Smooth muscle cell (in vitro differentiated cells): Measurements from ENCODE around the gene TMEM214. TPM values are rescaled to one million over a fixed set of nuclear protein-coding genes. Genes with fewer than 3 reads are reported as not detected.

Experiments
- DNase-seq: peaks from one replicate; lab custom pipeline; 2025; ENCODE audit not compliant: unreplicated experiment; lab: John Stamatoyannopoulos, UW
- H2AFZ ChIP-seq: fragments of 200-600 bp; sonication (generic); 2 replicates; pipeline ENCODE4 v1.6.0; 2016; ENCODE audit warnings: antibody characterized with exemption, low read depth, mild to moderate bottlenecking
- H3F3A ChIP-seq: fragments of 200-600 bp; sonication (generic); 2 replicates; pipeline ENCODE4 v1.6.0; 2017; ENCODE audit warnings: antibody characterized with exemption, low read depth
- H3K27ac ChIP-seq: fragments of 200-600 bp; sonication (generic); 2 replicates; pipeline ENCODE4 v1.5.1; 2016; ENCODE audit warnings: low read depth, mild to moderate bottlenecking
- H3K27me3 ChIP-seq: fragments of 200-600 bp; sonication (generic); 2 replicates; pipeline ENCODE4 v1.6.1; 2016; ENCODE audit warnings: low read depth, mild to moderate bottlenecking
- H3K36me3 ChIP-seq: fragments of 200-600 bp; sonication (generic); 2 replicates; pipeline ENCODE4 v1.5.1; 2016; ENCODE audit warnings: low read depth
- H3K4me1 ChIP-seq: fragments of 200-600 bp; sonication (generic); 2 replicates; pipeline ENCODE4 v1.5.1; 2016; ENCODE audit warnings: low read depth
- H3K4me2 ChIP-seq: fragments of 200-600 bp; sonication (generic); 2 replicates; pipeline ENCODE4 v1.6.0; 2016; ENCODE audit warnings: mild to moderate bottlenecking
- H3K4me3 ChIP-seq: fragments of 200-600 bp; sonication (generic); 2 replicates; pipeline ENCODE4 v1.5.1; 2016; ENCODE audit warnings: mild to moderate bottlenecking
- H3K79me2 ChIP-seq: fragments of 200-600 bp; sonication (generic); 2 replicates; pipeline ENCODE4 v1.6.0; 2016; ENCODE audit warnings: low read depth, mild to moderate bottlenecking
- H3K9ac ChIP-seq: fragments of 200-600 bp; sonication (generic); 2 replicates; pipeline ENCODE4 v1.6.0; 2016; ENCODE audit warnings: low read depth
- H3K9me3 ChIP-seq: fragments of 200-600 bp; sonication (generic); replicated peaks from 2 replicates; pipeline ENCODE4 v1.5.1; 2016; ENCODE audit warnings: low read depth
- H4K20me1 ChIP-seq: fragments of 200-600 bp; sonication (generic); 2 replicates; pipeline ENCODE4 v1.6.0; 2016; ENCODE audit warnings: low read depth
- WGBS: methylation state at CpG from one replicate; pipeline ENCODE4 v1.1.7; 2016; ENCODE audit warnings: low lambda C conversion rate; 5-methylcytosine and 5-hydroxymethylcytosine counted together
- polyA plus RNA-seq: library from polyadenylated mRNA; unstranded; fragments of >200 nt; fragmentation: Nextera tagmentation; extraction: Ambion mirVana; gene quantifications from 2 replicates; pipeline ENCODE4 v1.2.1, GENCODE V29; 2016
- total RNA-seq: library from RNA; depleted of rRNA; stranded (reverse); fragments of >200 nt; gene quantifications from 2 replicates; pipeline ENCODE4 v1.2.3, GENCODE V29; 2014
- TF ChIP-seq, protein P1 (sequence below): fragments of 200-600 bp; sonication (generic); IDR thresholded peaks from 2 replicates; pipeline ENCODE4 v1.5.1; 2017; ENCODE audit warnings: borderline replicate concordance, mild to moderate bottlenecking, antibody characterized with exemption; ENCODE audit not compliant: insufficient read depth, poor library complexity, severe bottlenecking

TMEM214 gene
- total and polyA plus RNA-seq, 2 experiments from 2014 or later = 79.6 to 99.7 TPM

DNA sequence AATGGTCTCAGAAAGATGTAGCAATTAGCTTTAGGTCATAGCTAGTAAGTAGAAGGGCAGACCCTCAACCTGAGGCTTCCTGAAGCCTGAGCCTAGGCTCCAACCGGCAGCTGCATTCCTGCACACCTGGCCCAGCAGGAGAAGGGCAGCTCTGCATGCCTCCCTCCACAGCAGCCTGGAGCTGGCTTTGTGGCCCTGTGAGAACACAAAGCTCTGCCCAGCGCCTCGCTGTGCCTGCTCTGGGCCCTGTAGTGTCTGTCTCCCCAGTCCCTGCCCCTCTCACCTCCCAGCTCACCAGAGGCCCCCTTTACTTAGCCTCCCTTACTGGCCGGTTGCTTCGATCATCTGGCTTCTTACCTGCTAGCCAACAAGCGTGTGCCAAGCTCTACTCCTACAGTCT lies 6.7 kb downstream of the TMEM214 start:
- no peak overlapping the region for H3K27ac ChIP-seq

DNA sequence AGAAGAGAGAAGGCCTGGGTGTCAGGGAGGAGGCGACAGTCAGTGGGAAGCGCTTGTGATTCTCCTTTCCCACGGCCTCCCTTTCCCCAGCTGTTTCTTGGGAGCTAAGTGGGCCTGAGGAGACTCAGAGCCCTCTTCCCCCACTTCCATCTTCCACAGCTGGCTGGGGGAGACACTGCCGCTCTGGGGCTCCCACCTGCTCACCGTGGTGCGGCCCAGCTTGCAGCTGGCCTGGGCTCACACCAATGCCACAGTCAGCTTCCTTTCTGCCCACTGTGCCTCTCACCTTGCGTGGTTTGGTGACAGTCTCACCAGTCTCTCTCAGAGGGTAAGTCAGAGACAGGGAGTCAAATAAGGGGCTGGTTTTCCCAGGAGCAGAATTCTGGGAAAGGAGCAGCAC lies 7.1 kb downstream of the TMEM214 start:
- H3K27me3 ChIP-seq = no peaks in the 10 kb centered on the region
- H3K79me2 ChIP-seq = peaks cover 14% of the 10 kb centered on the region
- peaks cover 65% of the 10 kb centered on the region for H4K20me1 ChIP-seq
- H3K4me2 ChIP-seq = no peak overlapping the region
- DNase-seq = no peak
- peaks cover 8% of the 10 kb centered on the region for H3K36me3 ChIP-seq
- H3K27ac ChIP-seq = no peak overlapping the region
- peaks cover 37% of the 10 kb centered on the region for H3F3A ChIP-seq
- H3K4me1 ChIP-seq = no peaks in the 10 kb centered on the region
- 96% methylated on average over 7 of the region's 7 CpGs for WGBS
- no peak overlapping the region for H3K9ac ChIP-seq
- H3K4me3 ChIP-seq = no peak overlapping the region
- TF ChIP-seq, protein P1, sequence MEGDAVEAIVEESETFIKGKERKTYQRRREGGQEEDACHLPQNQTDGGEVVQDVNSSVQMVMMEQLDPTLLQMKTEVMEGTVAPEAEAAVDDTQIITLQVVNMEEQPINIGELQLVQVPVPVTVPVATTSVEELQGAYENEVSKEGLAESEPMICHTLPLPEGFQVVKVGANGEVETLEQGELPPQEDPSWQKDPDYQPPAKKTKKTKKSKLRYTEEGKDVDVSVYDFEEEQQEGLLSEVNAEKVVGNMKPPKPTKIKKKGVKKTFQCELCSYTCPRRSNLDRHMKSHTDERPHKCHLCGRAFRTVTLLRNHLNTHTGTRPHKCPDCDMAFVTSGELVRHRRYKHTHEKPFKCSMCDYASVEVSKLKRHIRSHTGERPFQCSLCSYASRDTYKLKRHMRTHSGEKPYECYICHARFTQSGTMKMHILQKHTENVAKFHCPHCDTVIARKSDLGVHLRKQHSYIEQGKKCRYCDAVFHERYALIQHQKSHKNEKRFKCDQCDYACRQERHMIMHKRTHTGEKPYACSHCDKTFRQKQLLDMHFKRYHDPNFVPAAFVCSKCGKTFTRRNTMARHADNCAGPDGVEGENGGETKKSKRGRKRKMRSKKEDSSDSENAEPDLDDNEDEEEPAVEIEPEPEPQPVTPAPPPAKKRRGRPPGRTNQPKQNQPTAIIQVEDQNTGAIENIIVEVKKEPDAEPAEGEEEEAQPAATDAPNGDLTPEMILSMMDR = no peak
- no peak overlapping the region for H2AFZ ChIP-seq
- H3K9me3 ChIP-seq = no peaks in the 10 kb centered on the region

More for the DNA sequence above, 6.7 kb downstream of the TMEM214 start:
- Histone ChIP-seq H3F3A (peaks cover 37% of the 10 kb centered on the region), H3K9ac (no peak overlapping the region), H2AFZ (no peak overlapping the region), H4K20me1 (peaks cover 69% of the 10 kb centered on the region), H3K27me3 (no peaks in the 10 kb centered on the region), H3K4me3 (no peak overlapping the region), H3K79me2 (peaks cover 19% of the 10 kb centered on the region), H3K4me2 (no peak overlapping the region), H3K4me1 (no peaks in the 10 kb centered on the region), H3K36me3 (peaks cover 8% of the 10 kb centered on the region), H3K9me3 (no peaks in the 10 kb centered on the region)
- DNase-seq = no peak
- 91% methylated on average over 6 of the region's 6 CpGs for WGBS
- TF ChIP-seq, protein P1 = no peak

DNA sequence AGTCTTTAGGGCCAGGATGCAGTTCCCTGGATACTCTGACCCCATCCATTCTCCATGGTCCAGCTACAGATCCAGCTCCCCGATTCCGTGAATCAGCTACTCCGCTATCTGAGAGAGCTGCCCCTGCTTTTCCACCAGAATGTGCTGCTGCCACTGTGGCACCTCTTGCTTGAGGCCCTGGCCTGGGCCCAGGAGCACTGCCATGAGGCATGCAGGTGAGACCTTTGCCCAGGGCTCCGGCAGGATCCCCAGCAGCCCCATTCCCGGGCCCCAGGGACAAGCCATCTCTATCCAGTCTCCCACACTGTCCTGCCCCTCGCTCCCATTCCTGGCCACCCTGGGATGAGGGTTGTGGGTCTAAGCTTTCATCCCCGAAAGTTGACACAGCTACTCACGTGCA lies 7.5 kb downstream of the TMEM214 start:
- no peak overlapping the region for H3K27ac ChIP-seq
- H3K36me3 ChIP-seq = peaks cover 6% of the 10 kb centered on the region
- no peak overlapping the region for H3K4me2 ChIP-seq
- no peaks in the 10 kb centered on the region for H3K27me3 ChIP-seq
- 98% methylated on average over 8 of the region's 8 CpGs for WGBS
- H3K4me3 ChIP-seq = no peak overlapping the region
- no peak overlapping the region for H3K9ac ChIP-seq
- no peak overlapping the region for H2AFZ ChIP-seq
- H3K79me2 ChIP-seq = peaks cover 10% of the 10 kb centered on the region
- H3F3A ChIP-seq = peaks cover 37% of the 10 kb centered on the region
- TF ChIP-seq, protein P1 = no peak
- DNase-seq = no peak
- H3K4me1 ChIP-seq = no peaks in the 10 kb centered on the region
- H3K9me3 ChIP-seq = no peaks in the 10 kb centered on the region
- peaks cover 61% of the 10 kb centered on the region for H4K20me1 ChIP-seq

DNA sequence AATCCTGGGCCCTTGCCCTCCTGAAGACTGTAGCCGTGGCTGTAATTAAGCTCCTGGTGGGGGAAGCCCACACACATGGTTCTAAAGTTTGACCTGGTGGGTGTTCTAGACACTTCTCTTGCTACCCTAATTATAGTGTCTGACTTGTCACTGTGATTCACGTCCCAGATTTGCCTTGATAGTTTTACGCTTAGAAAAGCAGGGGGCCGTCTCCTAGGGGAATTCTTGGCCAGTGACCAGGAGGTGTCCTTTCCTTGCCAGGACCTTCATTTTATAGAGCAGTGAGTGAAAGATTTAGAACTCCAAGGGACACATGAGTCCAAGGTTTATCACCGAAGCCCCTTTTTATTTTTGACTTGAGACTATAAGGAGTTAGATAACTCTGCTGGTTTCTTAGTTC lies 9.0 kb downstream of the TMEM214 start:
- Histone ChIP-seq H2AFZ (no peak overlapping the region), H3K4me2 (no peak overlapping the region), H3K27ac (peak overlapping the region; percentile 77), H3F3A (peaks cover 32% of the 10 kb centered on the region), H3K79me2 (no peaks in the 10 kb centered on the region), H3K27me3 (no peaks in the 10 kb centered on the region), H4K20me1 (peaks cover 47% of the 10 kb centered on the region), H3K4me3 (no peak overlapping the region), H3K36me3 (peaks cover 3% of the 10 kb centered on the region), H3K9me3 (no peaks in the 10 kb centered on the region), H3K9ac (no peak overlapping the region), H3K4me1 (no peaks in the 10 kb centered on the region)
- TF ChIP-seq, protein P1 = no peak
- 51% methylated on average over 5 of the region's 5 CpGs for WGBS
- no peak for DNase-seq
